ENCODE results near the gene CHCHD6. TPM values are rescaled to one million over a fixed set of nuclear protein-coding genes. Genes with fewer than 3 reads are reported as not detected.

Gene CHCHD6
- total and polyA plus RNA-seq, 2 donors (not counting 3 experiments of a cell fraction or from before 2014, with no cell fraction given), result 8.4 to 10.1 TPM

DNA sequence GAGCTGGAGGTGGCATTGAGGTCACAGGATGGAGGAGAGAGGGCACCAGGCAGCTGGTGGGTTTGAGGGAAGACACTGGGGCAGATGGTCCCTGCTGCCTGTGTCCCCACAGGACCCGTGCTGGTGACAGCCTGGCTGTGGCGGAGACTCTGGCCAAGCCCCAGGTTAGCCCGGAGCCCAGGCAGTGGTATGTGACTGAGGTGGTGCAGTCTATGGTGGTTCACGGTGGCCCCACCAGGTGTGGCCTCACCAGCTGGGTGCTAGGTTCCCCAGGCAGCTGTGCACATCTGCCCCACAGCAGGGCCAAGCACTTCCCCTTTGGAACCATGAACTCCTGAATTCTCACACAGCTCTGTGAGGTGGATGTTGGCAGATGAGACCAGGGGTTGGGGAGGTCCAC lies 294.3 kb downstream of the CHCHD6 start:
- POLR2A ChIA-PET, result no interaction called here
- no peaks in the 10 kb centered on the region for H3K79me2 ChIP-seq (ENCODE audit: control insufficient read depth, insufficient read depth, low read length)
- peaks cover 11% of the 10 kb centered on the region for H3K4me1 ChIP-seq (ENCODE audit: control insufficient read depth, extremely low read depth, insufficient read depth, low read length)
- CTCF ChIA-PET, result no interaction called here
- no peak overlapping the region for H2AFZ ChIP-seq (ENCODE audit: low read depth, low read length)
- dilution Hi-C loops (cut with MboI; ENCODE audit: extremely low pct_ligation_motif_present, low sequenced_read_pairs) (no loop called here), intact Hi-C loops (cut with micrococcal nuclease) (no loop called here)
- no peaks in the 10 kb centered on the region for H3K9me3 ChIP-seq (replicated peaks; ENCODE audit: control insufficient read depth, insufficient read depth, low read length)
- H4K20me1 ChIP-seq (replicated peaks; ENCODE audit: control insufficient read depth, extremely low read depth, insufficient read depth, low read length), result no peaks in the 10 kb centered on the region
- no peak overlapping the region for H3K9ac ChIP-seq (replicated peaks; ENCODE audit: extremely low read depth, insufficient read depth, low read length)
- no peaks in the 10 kb centered on the region for H3K36me3 ChIP-seq (ENCODE audit: control insufficient read depth in 2 of 2, extremely low read depth in 1 of 2, insufficient read depth in 2 of 2, low read length in 2 of 2)
- no peak overlapping the region for H3K27ac ChIP-seq (ENCODE audit: insufficient read depth, low read depth, low read length)
- DNase-seq (ENCODE audit: low read depth, low spot score), result no peak
- TF ChIP-seq, protein P1, sequence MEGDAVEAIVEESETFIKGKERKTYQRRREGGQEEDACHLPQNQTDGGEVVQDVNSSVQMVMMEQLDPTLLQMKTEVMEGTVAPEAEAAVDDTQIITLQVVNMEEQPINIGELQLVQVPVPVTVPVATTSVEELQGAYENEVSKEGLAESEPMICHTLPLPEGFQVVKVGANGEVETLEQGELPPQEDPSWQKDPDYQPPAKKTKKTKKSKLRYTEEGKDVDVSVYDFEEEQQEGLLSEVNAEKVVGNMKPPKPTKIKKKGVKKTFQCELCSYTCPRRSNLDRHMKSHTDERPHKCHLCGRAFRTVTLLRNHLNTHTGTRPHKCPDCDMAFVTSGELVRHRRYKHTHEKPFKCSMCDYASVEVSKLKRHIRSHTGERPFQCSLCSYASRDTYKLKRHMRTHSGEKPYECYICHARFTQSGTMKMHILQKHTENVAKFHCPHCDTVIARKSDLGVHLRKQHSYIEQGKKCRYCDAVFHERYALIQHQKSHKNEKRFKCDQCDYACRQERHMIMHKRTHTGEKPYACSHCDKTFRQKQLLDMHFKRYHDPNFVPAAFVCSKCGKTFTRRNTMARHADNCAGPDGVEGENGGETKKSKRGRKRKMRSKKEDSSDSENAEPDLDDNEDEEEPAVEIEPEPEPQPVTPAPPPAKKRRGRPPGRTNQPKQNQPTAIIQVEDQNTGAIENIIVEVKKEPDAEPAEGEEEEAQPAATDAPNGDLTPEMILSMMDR (IDR thresholded peaks at IDR 0.05; ENCODE audit: extremely low read depth in 1 of 2, insufficient read depth in 1 of 2, low read depth in 1 of 2, low read length in 2 of 2), result no peak
- TF ChIP-seq FOS (IDR thresholded peaks at IDR 0.05; ENCODE audit: borderline replicate concordance, insufficient read depth, low read length), result no peak
- no peak for TF ChIP-seq MYC (IDR thresholded peaks at IDR 0.05; ENCODE audit: low read depth, low read length)
- no peak for TF ChIP-seq POLR2A (IDR thresholded peaks at IDR 0.05; ENCODE audit: low read depth, low read length)
- TF ChIP-seq JUN (IDR thresholded peaks at IDR 0.05; ENCODE audit: borderline replicate concordance, insufficient read depth, insufficient read length, low read depth), result no peak
- TF ChIP-seq, protein P2, sequence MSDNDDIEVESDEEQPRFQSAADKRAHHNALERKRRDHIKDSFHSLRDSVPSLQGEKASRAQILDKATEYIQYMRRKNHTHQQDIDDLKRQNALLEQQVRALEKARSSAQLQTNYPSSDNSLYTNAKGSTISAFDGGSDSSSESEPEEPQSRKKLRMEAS (IDR thresholded peaks at IDR 0.05; ENCODE audit: insufficient read depth, insufficient read length), result no peak
- no peak for TF ChIP-seq GATA2 (IDR thresholded peaks at IDR 0.05; ENCODE audit: insufficient read depth, insufficient read length, low read depth, low read length)
- no peak for TF ChIP-seq POLR2AphosphoS5 (IDR thresholded peaks at IDR 0.05; ENCODE audit: insufficient read depth, low read depth, low read length)
- no peaks in the 10 kb centered on the region for H3K9me1 ChIP-seq (replicated peaks; ENCODE audit: control insufficient read depth, extremely low read depth, insufficient read depth, low read length)
- no peak for FAIRE-seq
- no TSS peak for BruUV-seq (replicated peaks)
- H3K27me3 ChIP-seq (ENCODE audit: control insufficient read depth in 2 of 2, insufficient read depth in 2 of 2, low read length in 2 of 2), result no peaks in the 10 kb centered on the region
- H3K4me3 ChIP-seq (replicated peaks in 1 of 3; ENCODE audit: insufficient read depth in 1 of 3, low read depth in 1 of 3, low read length in 3 of 3), result no peak overlapping the region
- no peak overlapping the region for H3K4me2 ChIP-seq (ENCODE audit: insufficient read depth, low read length)

Measured in endothelial cell of umbilical vein (primary cell).